Upper lobe of left lung (tissue), 4 donors: Measurements from ENCODE around the gene HNRNPK.

Experiments
- CTCF ChIP-seq, 6 experiments: fragments of 450-650 bp in 4 of 6; fragments of 200-600 bp in 2 of 6; sonication (generic) in 2 of 6; IDR thresholded peaks; one replicate each; pipeline ENCODE4 v1.5.1; 2016 to 2019; ENCODE audit warnings: antibody characterized with exemption in 6 of 6
- EP300 ChIP-seq, 4 donors: sonication (generic); formaldehyde crosslinking; IDR thresholded peaks; one replicate each; pipeline ENCODE4 v1.5.1; 2017; ENCODE audit warnings: antibody characterized with exemption in 4 of 4, control low read depth in 2 of 4
- POLR2A ChIP-seq, 4 donors: fragments of 450-650 bp; IDR thresholded peaks; one replicate each; pipeline ENCODE4 v1.5.1; 2016 to 2017; ENCODE audit warnings: antibody characterized with exemption in 4 of 4, mild to moderate bottlenecking in 2 of 4
- POLR2AphosphoS5 ChIP-seq, 2 donors: sonication (generic); formaldehyde crosslinking; IDR thresholded peaks; one replicate each; pipeline ENCODE4 v1.5.1; 2017; ENCODE audit warnings: antibody characterized with exemption in 2 of 2

- TF ChIP-seq CTCF (IDR thresholded peaks at IDR 0.05) (no peak), POLR2A (IDR thresholded peaks at IDR 0.05) (no peak), POLR2AphosphoS5 (IDR thresholded peaks at IDR 0.05) (peak in 1 of 2 donors; percentile 18), EP300 (IDR thresholded peaks at IDR 0.05) (no peak)
Observed at GRCh38 chr9:83981126-83981871, 1.3 kb upstream of the HNRNPK start.
